Activated effector memory CD4-positive, alpha-beta T cell treated with Interleukin-2 at 50 U/mL for 16 hours (primary cell): ENCODE results near the gene KCNIP2.

Experiments used
- DNase-seq: peaks from one replicate; pipeline ENCODE4 v3.0.0-alpha.2; 2020

The KCNIP2 gene

DNA sequence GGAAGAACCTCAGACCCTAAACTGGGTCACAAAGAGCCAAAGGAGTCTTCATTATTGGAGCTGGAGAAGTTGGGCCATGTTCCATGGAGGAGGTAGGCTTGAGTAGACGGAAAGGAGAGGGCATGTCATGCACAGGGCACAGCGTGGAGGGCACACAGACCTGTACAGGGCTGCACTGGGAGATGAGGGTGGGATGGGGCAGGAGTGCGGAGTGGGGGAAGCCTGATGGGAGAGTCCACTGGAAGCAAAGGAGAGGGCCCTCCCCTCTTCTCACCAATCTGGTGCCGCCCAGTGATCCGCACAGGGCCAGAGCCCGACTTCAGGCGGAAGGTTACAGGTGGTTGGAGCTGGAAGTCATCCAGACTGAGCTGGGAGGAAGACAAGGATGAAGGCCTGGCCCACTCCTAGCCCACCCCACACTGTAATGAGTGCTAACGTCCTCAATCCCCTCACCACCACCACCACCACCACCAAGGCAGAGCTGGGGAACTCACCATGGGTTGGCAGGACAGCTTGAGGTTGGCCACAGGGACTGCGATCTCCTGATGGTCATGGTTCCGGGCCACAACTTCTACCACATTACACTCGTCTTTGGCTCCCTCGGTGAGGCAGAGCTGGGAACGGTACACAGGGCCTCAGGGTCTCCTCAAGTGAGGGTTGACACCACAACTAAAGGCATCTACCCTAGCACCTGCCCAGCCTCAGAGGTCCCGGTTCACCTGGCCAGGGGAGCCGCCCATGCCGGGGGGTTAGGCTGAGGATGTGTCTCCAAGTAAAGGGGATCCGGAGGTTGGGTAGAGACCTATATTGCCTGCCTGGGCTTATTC, 61.4 kb downstream of the KCNIP2 start:
- DNase-seq: no peak

GRCh38 chr10:101781655-101781983, 62.0 kb downstream of the KCNIP2 start:
- no peak for DNase-seq

DNA sequence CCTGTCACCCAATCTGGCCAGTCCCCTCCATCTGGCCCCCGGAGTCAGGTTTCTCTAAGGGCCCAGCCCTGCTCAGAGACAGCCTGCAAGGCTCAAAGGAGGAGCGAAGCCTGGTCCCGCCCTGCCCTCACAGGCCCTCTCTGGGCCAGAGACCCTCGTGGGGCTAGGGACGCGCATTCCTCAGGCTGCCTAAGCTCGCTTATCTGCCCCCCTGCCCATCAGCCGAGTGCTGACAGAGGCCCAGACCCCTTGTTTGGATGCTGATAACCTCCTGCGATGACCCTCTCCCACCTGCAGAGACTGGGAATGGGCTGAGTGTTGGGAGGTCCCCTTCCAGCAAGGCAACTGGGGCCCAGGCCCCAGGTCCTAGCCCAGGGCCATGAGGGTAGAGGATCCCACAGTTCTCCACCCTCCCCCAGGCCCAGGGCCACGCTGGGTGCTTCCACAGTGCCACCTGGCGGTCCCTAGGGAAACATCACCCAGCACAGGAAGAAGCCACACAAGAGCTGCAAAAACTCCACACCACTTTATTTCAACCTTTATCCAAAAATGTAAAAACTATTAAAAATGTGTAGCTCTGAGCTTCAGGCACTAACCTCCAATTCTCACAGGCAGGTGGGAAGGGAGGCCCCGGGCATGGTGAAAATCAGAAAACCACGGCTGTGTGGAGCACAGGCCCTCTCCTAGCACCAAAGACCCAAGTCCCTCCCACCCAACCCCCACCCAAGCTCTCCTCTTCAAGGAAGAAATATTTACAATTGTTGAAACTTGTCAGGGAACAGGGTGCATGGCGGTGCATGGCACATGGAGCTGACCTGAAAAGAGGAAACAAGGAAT, 62.6 kb downstream of the KCNIP2 start:
- DNase-seq: peak; percentile 56

GRCh38 chr10:101780187-101780817, 63.3 kb downstream of the KCNIP2 start:
- DNase-seq: no peak

DNA sequence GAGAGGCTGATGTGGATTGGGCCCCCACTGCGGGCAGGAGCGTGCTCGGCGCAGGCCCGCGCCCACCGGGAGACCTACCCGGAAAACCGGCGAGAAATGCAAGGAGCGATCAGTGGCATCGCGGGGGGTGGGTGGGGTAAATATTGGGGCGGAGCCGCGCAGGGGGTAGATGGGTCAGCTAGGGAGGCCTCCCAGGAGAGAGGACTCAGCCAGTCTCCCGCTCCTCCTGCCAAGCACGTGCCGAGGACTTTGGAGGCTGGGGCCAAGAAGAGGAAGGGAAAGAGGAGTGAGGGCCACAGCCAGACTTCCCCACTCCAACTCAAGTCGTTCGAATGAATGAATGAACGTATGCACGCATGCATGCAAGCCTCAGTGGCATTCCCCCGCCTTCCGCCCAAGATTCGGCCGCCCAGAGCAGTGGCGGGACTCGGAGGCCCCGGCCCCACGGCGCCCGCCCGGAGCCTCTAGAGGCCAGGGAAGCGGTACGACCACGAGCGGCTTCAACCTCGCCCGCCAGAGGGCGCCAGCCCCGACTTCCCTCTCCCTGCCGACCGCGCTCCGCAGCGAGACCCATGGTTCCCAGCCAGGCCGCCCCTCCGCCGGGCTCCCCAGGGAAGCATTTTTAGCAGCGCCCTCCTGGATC, 63.9 kb downstream of the KCNIP2 start:
- peak; percentile 72 for DNase-seq

GRCh38 chr10:101778781-101779543, 64.6 kb downstream of the KCNIP2 start:
- no peak for DNase-seq

DNA sequence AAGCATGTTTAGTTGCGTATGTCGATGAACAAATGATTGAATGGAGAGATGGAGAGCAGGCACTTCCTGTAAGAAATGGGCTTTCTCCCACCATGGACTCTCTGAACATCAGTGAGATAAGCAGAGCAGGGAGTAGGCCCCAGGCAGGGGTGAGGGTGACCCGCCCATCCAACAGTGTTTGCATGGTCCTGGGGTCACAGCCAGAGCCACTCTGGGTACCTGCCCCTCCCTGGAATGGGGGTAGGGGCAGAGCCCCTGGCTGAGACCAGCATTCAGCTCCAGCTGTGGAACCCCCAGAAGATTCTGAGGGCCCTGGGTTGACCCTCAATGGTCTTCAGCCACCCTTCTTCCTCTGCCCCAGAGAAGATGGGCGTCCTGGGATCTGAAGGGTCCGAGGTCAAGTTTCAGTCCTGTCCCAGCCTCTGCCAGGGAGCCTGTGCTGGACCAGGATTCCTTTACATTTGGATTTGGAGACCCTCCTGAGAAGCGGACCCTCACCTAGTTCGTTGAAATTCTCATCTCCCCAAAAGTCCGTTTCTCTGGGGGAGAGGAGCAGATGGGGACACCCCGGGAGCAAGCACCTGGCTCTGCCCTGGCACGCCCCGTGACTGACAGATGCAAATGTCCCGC, 65.3 kb downstream of the KCNIP2 start:
- DNase-seq: no peak

DNA sequence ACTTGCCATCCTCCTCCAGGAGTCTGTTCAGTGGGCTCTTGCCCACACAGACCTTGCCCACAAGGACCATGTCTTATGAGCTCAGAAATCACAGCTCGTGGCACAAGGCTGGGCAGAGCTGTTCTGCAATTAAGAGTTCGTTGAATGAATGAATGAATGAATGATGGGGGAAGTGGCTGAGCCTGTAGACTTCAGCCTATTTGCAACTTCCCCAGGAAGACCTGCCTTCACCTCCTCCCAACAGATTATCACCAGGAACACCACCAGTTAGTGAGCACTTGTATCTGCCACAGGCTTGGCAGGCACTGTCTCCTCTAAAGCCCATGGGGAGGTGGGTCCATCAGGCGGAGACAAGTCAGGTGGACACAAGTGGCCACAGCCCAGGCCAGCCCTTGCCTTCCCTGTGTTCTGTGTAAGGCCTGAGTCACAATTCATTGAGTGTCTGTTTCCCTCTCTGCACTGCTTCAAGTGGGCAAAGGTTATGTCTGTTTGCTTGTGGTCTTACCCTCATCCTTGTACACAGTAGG, 65.9 kb downstream of the KCNIP2 start:
- no peak for DNase-seq

DNA sequence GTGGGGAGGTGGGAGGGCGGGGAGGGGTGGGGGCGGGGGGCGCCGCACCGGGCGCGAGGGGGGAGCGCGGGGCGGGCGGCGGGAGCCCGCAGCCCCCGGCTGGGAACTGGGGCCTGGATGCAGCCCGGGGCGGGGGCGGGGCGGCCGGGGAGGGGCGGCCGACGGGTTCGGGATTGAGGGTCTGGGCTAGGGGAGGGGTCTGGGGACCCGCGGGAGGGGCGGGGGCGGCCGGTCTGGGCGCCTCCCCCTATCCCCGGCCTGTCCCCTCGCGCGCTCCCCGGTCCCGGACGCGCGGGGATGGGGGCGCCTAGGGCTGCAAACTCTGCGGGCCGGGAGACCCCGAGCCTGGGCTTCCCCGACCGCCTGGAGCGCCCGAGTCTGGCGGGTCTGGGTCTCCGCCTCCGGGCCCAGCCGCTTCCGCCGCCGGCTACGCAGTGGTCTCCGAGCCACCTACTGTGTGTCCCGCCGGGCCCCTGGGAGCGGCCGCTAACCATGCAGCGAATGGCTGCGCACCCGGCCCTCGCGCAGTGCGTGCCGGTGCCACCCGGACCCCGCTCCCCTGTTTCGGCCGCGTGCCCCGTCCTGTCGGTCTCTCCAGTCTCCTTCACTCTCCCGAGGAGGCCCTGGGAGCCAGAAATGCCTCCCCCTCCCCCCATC, 67.3 kb downstream of the KCNIP2 start:
- no peak for DNase-seq
